ENCODE results near the gene BDKRB2. TPM values are rescaled to one million over a fixed set of nuclear protein-coding genes. Genes with fewer than 3 reads are reported as not detected.

Gene BDKRB2
- total RNA-seq, 1 experiment from 2014 or later: 13.1 TPM

DNA sequence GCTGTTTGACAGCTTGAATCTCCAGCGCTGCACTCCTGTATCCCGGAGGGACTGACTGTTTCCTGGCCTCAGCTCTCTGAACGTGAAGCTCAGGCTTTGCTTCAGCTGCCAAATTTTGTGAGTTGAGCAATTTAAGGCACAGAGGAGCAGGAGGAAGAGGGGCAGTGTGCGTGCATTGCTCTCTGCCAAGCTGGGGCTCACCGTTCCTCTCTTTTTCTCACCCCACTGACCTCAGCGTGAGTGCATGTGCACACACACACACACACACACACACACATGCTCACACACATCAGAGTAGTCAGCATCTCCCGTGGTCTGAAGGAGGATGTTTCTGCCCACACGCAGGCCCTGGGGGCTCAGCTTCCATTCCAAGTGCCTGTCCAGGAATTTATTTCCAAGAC, 27.8 kb upstream of the BDKRB2 start:
- DNase-seq (ENCODE audit: low read depth): peak; percentile 98

DNA sequence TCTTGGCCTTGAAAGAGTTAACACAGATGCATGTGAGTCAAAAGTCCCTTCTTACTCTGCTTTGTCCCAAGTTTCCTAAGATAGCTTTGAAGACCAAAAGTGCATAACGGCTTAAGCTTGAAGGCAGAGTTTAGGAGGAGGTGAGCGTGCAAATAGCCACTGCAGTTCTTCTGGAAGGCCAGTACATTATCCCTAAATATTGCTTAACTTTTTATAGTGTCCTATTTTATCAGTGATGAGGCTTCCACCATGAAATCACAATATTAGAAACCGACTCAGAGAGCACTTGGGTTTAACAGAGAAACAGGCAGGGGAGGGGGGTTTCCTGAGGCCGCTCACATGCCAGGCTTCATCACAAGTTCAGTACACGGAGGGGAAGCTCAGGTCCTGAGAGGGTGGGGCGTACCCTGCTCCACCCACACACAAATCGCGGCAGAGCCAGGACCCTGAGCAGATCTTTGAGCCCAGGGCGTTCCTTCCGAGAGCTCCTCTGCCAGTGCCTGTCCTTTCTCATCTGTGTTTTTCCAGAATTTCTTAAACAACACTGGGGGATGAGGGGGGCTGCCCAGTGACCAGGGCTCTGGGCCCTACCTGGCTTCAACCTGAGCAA, 26.8 kb upstream of the BDKRB2 start:
- DNase-seq (ENCODE audit: low read depth): peak; percentile 47

DNA sequence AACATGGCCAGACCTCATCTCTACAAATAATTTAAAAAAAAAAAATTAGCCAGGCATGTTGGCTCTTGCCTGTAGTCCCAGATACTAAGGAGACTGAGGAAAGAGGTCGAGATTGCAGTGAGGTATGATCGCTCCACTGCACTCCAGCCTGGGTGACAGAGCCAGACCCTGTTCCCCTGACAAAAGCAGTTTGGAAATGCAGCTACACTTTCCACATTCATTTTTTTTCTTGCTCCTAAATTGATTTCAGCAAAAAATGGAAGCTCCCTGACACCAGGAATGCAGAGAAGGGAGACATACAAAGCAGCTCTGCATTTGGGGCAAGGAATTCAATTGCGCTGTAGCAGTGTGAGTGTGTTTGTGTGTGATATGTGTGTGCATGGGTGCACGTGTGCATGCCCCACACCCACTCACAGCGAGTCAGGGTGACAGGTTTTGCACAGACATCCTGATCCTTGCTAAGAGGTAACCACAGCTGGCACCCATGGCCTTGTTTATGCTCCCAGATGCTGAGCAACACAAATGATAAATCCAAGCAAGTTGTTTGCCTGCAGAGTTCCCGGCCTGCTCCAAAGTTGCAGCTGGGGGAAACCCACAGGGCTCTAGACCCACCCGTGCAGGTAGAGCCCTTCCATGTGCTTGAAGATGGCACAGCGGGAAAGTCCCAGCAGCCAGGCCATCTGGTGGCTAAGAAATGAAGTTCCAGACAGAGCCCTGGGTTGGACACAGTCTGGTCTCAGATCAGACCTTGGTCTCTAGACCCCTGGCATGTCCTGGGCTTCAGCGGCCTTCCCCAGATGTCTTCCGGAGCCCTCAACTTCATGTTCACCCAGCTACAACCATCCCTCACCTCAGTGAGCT, 25.9 kb upstream of the BDKRB2 start:
- DNase-seq (ENCODE audit: low read depth): peak; percentile 47

DNA sequence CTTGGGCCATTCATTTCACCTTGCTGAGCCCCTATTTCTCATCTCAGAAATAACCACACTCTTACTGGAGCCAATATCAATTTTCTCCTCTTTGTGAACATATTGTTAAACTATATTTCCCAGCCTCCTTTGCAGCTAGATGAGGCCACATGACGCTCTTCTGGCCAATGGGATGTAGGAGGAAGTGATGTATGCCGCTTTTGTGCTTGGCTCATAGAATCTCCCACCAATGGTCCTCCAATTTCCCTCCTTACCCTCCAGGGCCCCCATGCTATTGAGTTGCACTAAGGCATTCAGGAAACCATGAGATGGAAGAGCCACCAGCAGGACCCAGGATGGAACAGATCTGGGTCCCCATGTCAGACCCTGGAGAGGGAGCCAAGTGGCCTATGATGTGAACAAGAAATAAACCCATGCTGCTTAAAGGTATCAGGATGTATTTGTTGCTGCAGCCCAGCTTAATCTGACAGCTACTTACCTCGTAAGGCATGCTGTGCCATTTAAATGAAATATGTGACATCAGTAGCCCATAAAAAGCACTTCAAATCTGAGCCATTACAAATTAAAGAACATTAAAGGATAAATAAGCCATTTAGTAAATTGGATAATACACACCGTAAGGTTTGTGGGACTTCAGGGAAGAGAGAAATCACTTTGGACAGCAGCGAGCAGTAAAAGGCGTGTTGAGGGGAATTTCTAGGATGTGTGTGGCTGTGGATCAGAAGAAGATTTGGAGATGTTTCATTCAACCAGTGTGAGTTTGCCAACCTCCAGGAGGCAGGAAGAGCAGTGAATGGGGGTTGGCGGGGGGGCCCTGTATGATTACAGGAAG, 24.4 kb upstream of the BDKRB2 start:
- no peak for DNase-seq (ENCODE audit: low read depth)

DNA sequence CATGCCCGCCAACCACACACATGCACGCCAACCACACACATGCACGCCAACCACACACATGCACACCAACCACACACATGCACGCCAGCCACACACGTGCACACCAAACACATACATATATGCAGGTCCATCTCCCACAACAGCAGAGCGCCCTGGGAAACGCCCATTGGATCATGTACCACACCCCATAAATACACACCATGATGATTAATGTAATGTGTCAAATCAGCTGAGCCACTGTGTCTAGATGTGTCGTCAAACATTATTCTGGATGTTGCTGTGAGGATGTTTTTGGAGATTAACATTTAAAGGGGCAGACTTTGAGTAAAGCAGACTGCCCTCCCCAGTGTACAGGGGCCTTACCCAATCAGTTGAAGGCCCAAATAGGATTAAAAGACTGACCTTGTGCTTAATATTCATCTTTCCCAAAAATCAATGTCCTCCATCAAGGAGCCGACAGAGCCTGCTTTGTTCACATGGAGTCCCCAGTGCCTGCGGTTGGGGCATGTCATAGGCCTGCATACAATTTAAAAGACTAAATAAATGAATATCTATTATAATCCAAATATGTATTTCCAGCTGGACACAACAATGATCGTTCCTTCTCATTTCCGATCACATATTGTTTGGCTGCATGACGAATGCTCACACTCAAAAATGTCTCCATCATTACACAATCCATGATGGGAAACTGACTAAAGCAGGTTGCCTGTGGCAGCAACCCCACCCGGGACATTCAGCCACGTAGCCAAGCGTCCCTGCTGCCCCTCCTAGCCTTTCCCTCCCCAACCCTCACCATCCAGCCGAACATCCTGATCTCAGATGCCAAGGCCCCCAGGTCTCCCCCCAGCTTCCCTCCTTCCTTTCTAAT, 23.2 kb upstream of the BDKRB2 start:
- DNase-seq (ENCODE audit: low read depth): no peak

DNA sequence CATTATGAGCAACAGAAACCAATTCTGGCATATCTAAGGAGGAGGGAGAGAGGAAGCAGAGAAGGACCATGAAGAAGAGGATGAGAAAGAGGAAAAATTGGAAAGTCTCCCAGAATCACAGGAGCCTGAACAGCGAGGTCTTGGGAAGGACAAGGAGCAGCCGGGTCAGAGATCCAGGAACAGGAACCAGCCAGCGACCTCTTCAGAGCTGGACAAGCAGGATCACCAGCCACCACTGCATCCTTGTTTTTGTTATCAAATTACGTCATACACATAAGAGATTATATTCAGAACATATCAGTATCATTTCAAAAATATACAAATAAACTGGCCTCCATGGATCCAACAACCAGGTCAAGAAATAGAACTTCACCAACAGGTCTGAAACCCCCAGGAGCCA, 22.1 kb upstream of the BDKRB2 start:
- DNase-seq (ENCODE audit: low read depth): no peak

DNA sequence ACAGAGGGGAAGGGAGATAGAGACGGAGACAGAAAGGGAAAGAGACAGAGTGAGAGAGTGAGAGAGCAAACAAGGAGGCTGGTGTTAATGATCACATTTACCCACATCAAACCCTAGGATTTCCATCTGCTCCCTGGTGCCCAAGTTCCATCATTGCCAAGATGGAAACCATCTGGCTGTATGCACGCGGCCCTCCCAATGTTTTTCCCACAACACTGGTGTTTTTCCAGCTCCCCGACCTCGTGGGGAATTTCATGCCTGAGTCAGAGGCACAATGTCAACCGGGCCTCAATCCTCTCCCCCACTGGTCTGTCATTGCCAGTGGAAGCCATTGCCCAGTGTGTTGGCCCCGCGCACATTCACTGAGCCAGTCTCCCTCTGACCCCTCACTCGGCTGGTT, 19.9 kb upstream of the BDKRB2 start:
- peak; percentile 84 for DNase-seq (ENCODE audit: low read depth)

DNA sequence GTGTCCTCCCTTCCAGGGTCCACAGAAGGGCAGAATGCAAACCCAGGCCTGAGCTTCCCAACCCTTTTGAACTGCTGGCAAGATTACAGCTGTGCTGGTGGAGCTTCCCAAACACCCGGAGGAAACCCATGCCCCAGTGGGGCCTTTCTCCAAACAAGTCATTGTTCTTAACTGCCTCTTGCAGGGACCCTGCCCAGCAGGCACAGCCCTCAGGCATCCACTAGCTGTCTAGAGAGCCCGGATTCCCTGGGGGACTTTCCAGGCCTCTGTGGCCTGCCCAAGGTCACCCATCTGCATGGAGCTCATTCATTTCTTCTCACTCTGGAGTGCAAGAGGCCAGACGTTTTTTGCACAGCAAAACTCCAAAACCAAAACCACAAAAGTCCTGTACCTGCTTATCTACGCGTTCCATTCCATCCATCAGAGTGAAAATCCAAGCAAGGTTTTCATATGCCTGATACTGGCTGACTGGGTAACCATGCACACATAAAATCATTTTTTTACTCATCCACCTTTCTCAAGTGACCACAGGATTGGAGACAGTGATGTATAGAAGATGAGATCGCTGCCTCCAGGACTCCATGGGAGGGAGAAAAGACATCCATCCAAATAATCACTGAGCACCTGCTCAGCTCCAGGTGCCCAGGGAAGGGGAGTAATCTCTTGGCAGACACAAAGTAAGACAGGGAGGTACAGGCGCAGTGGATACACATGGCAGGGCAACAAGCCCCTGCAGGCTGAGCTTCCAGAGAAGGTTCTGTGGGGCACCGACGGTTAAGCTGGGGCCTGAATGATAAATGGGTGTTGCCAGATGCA, 17.2 kb upstream of the BDKRB2 start:
- DNase-seq (ENCODE audit: low read depth): peak; percentile 81

DNA sequence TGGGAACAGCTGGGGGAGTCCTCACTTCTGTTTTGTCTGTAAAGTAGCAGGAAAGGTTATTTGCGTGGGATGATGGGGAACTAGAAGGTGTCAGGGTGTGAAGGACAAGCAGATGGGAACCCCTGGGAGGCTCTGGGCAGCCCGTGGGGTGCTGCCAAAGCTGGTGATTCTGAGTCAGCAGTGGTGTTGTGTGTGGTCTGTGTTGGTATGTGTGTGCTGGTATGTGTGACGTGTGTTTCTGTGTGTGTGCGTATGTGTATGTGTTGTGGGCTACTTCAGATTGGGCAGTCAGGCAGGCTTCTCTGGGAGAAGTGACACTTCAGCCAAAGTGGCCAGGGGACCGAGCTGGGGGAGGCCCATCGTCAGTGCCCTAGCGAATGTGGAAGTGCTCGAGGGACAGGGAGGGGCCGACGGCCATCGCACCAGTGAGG, 15.3 kb upstream of the BDKRB2 start:
- DNase-seq (ENCODE audit: low read depth): peak; percentile 89

DNA sequence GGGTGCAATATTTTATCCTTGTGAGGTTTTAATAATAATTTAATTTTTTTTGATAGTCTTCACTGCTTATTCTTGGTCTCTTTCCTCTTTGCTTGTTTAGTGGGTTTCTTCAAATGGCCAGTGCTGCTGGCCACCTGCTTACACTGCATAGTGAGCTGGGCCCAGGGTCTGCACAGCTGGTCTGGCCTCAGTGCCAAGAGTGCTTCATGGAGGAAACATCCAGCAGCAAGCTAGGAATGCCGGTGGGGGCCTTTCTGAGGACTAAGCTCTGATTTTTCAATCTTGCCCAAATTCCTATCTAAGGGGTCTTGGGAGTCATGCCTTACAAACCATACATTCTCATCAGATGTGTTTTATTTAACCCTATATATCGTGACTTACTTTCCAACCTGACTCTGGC, 13.3 kb upstream of the BDKRB2 start:
- no peak for DNase-seq (ENCODE audit: low read depth)

DNA sequence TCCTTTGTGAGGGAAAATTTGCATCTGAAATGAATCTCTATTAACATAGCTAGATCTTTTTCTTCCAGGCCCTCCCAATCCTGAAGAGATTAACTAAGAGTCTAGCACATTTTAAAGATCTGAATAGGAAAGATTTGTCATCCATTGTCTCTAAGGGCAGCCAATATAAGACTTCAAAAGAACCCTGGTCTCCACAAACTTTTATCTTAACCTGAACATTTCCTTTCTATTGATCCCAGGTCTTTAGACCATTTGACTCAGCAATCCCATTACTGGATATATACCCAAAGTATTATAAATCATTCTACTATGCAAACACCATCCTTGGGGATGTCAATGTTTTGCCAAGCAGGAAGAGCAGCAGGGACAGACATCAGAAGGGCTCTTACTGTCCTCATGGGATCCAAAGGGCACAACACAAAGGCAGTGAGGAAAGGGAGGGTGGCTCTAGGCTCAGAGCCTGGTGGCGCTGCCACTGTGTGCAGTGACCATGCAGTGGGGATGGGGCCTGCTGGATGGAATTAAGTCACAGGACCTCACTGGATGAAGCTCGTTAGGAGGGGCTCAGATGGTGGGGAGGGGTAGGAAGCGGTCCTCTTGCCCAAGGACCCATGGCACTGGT, 12.7 kb upstream of the BDKRB2 start:
- no peak for DNase-seq (ENCODE audit: low read depth)

DNA sequence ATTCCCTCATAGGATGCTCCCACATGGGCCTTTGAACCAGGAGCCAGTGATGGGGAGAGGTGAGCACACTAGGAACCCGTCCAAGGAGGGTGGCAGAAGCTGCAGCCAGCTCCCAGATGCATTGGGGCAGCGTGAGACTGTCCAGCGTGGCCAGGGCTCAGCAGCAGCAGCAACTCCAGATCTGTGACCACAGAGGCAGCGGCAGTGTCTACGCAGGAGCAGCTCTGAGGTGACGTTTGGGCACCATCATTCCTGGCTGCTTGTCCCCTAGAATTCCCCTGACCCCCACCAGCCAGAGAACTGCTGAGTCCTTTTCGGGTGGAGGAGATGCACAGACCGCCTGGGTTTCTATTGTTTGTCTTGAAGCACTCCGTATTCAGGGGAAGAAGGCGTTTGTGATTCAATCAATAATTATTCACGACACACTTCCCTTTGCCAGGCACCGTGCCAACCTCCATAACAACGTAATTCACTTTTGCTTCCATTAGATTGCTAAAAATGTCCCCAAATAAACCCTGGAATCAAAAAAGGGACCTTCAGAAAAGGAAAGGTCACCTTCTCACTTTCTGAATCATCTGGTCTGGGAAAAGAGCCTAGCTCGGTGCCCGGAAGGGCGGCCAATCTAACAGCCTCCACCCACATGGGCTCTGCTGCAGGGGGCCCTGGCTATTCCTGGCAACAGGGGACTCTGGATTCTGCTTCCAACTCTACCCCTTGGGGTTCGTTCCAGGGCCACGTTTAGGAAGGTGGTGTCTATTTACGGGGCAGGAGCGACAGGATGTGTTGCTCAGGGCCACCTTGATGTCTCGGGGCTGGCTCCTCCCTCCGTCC, 11.4 kb upstream of the BDKRB2 start:
- DNase-seq (ENCODE audit: low read depth): no peak

DNA sequence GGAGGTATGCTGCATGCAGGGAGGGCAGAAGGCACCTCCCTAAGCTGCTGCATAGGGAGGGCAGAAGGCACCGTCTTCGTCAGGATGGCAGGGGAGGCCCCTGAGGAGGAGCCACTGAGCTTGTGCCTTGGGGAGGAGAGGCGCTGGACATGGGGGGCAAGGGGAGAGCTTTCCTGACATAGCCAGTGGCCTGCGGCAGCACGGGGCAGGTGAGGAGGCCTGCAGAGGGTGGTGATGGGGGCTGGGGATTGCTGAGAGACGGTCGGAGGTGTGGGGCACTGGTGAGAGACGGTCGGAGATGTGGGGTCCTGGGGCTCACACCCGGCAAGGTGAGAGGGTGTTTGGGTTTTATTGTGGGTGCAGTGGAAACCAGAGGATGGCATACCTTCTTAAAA, 10.4 kb upstream of the BDKRB2 start:
- no peak for DNase-seq (ENCODE audit: low read depth)

DNA sequence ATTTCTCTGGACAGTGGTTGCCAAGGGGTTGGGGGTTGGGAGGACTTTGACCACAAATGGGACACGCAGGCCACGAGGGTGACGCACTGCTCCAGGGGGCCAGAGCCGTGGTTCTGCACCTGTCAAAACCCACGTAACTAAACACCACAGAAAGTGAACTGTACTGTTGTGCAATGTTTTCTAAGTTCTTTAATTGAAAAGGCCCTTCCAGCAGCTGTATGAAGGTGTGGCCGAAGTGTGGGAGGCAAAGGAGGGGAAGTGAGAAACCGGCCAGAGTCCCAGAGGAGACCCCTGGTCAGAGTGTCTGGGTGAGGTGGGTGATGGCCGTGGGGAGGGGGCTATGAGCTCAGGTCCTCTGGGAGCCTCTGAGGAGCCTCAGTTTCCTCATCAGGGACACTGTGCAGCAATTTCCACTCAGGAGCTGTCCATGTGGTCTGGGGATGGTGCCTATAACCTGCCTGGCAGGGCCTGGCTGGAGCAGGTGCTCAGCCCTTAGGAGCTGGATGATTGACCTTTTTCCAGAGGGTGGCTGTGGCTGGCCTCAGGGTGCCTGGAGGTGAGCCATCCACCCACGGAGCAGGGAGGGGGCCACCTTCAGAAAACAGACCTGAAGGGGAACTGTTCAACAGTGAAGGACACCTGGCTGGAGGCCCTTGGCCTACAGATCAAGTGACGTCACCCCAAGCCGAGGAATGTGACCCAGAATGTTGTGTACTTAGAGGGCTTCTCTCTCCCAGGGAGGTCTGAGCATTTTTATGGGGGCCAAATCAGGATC, 9.8 kb upstream of the BDKRB2 start:
- peak; percentile 39 for DNase-seq (ENCODE audit: low read depth)

DNA sequence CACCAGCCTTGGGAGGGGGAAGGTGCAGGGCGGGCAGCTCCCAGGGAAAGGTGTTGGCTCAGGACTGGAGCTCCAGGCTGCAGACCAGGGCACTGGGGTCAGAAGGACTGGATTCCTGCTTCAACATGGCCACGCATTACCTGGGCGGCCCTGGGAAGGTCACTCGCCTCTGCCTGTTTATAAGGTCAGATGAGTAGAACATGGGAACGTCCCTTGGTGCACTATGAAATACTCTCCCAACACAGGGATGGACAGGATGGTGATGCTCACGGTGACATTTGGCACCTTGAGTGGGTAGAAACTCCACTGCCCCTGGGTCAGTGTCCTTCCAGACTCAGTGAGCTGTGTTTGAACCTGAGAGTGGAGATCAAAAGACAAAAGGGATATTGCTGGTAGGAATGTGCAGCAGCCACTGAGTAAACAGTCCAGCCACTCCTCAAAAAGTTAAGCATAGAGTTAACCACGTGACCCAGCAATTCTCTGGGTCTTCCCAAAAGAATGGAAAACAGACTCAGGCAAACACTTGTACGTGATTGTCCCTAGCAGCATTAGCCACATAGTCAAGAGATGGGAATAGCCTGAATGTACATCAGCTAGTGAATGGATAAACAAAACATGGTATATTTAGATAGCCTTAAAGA, 9.1 kb upstream of the BDKRB2 start:
- no peak for DNase-seq (ENCODE audit: low read depth)

DNA sequence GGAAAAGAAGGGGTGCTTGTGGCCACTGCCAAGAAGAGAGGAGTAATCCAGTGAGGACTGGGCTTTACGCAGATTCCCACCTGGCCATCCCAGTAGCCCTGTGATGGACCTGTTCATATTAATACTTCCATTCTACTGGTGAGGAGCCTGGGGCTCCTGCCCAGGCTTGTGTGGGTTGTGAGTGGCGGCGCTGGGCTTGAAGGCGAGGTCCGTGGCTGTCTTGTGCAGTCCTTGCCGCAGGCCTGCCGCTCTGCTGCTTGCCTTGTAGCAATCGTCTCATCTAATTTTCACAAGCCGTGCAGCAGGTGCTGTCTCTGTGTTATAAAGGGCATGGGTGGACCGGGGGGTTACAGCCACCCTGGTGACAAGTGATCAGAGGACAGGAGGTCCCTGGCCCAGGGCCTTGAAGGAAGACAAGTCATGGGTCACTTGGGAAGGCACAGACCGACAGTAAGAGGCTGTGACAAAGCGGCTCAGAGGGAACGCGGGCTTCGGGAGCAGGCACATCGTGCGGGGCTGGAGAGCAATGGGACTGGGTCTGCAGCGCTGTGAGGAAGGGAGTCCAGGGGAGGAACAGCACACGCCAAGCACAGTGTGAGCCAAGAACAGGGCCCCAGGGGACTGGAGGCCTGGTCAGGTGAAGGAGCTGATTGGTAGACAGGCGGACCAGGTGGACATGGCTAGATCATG, 7.3 kb upstream of the BDKRB2 start:
- no peak for DNase-seq (ENCODE audit: low read depth)

DNA sequence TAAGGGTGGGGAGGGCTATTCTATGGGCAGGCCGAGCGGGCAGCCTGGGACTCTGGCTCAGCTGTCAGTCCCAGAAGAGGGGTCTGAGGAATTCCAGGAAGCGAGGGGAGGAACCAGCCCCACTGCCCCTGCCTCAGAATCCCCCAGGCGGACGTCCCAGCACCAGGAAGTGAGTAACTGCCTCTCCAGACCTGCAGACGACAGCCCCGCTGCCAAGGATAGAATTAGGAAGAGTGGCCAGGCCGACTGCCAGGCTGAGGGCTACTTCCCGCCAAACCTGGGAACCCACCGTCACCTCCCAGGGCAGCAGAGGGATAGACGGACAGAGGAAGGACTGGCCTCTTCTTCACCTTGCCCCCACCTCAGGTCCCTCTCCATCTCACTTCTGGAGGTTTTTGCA, 6.7 kb upstream of the BDKRB2 start:
- no peak for DNase-seq (ENCODE audit: low read depth)
